NCI-H2081 treated with DMSO at 0.1 percent for 48 hours (cell line): Measurements from ENCODE around the gene LIN52.
A peak's percentile ranks its signal among the peaks of the same experiment; 100 is the strongest.

ENCODE experiments used
- DNase-seq: peaks from one replicate; lab custom pipeline; 2025; lab: John Stamatoyannopoulos, UW

The LIN52 gene, protein sequence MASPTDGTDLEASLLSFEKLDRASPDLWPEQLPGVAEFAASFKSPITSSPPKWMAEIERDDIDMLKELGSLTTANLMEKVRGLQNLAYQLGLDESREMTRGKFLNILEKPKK

DNA sequence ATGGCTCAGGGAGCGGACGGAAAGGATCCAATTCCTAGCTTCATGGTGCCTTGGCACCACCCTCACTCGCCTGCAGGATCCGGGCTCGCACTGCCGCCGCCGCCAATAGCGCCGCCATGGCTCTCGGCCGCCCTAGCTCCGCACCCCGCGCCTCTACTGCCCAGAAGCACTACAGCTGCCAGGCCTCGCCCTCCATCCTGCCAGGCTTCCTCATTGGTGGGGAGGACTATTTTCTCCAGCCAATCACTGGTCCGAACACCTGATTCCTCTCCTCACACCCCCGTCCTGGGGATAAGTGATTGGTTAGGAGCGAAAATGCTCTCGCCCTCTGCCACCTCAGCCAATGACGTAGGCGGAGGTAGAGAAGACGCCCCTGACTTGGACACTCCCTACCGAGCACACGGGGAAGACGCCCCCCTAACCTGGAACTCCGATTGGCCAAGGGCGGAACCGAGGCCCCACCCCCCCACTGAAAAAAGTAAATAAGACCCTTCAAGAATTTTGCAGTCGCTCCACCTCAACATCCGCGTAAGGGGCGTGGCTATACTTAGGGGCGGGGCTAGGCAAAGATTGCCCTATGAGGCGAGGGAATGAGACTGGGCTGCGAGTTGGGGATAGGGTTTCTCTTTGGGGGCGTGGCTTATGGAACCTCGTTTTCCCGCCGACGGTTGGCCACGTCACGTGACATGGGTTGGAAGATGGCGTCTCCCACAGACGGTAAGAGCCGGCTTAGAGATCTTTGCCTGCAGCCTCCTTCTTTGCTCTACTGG lies at the start of gene LIN52, which contains the start of gene ALDH6A1:
TSS of gene LIN52 (plus strand) at position 680 of the 770 bp plus-strand sequence. CDS start at position 699, 19 bp downstream.
TSS of gene ALDH6A1 (minus strand) at position 177 of the 770 bp plus-strand sequence. CDS start at position 118, 59 bp downstream.
- DNase-seq = peak; percentile 99

DNA sequence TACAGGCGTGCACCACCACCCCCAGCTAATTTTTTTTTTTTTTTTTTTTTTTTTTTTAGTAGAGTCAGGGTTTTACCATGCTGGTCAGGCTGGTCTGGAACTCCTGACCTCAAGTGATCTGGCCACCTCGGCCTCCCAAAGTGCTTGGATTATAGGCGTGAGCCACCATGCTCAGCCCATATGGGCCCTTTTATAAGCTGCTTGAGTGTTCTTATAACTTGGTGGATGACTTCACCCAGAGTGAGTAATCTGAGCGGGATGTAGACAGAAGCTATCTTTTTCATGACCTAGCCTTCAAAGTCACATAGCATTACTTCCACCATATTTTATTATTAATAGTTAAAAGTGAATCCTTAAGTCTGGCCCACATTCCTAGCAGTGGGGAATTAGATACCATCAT lies 49.2 kb upstream of the LIN52 start:
- DNase-seq = no peak

DNA sequence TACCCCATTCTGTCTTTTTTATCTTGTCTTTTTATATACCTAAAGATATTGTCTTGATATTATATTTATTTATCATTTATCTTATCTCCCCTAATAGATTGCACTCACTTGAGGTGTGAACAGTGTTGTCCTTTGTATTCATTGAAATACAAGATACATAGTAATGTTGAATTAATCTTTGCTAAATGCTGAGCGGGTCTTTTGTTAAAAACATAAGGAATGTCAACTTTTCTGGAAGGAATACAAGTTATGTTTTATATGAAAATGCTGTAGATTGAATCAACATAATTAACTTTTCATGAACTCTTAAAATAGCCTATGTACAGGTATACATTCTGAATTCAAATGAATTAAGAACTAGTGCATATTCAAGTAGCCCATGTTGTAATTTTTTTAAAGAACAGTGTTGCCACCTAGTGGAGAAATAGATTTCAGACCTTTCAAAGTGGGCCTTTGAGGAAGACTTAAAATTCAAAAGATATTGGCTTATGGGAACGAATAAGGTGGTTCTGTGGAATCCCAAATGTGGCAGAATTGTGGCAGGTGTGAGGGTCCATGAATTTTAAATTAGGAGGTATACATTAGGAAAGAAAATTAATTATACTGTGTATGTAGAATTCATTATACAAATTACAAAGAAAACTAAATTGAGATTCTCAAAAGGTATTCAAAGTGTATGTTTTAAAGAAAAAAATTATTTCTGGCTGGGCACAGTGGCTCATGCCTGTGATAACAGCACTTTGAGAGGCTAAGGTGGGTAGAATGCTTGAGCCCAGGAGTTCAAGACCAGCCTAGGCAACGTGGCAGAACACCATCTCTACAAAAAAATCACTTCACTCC lies 46.5 kb upstream of the LIN52 start:
- DNase-seq = peak; percentile 54

DNA sequence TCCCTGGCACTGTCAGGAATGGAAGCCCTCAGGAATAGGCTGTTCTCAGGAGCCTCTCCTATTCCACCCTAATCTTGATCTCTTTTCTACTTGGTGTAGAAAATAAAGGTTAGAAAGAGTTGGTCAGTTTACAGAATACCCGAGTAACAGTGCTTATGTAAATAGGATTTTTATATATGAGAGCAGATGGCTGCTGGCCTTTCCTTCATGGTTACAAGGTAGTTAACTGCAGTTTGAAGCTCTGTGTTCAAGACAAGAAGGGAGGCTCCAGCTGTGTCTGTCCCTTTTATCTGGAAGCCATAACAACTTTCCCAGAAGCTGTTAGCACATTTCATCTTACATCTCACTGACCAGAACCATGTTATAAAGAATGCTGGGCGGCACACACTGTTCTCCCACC lies 42.5 kb upstream of the LIN52 start:
- no peak for DNase-seq

DNA sequence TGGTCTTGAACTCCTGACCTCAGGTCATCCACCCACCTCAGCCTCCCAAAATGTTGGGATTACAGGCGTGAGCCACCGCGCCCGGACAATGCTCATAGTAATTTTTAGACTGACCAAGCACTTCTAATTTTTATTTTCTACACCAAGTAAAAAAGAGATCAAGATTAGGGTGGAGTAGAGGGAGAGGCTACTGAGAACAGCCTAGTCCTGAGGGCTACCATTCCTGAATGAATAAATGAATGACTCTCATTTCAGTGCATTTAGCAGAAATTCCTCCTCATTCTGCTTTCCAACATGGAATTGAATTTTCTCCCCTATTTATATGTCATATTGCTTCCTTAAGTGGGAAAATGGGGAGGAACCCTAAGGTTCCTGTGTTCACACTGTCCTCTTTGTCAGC lies 39.2 kb upstream of the LIN52 start:
- DNase-seq = no peak

DNA sequence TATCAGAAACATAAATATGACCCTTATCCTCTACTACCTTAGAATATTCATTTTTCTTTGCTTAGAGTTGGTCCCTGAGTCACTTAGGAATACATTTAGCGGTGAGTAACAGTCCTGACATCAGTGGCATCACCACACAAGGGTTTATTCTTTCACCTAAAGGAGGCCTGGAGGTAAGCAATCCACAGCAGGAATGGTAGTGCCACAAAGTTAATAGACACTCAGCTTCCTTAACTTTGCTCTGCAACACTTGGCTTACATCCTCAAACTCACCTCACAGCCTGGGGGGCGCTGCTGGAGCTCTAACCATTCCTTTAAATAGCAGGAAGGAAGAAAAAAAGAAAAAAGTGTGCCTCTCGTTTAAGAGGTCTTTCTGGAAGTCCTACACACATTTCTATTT lies 36.5 kb upstream of the LIN52 start:
- no peak for DNase-seq

DNA sequence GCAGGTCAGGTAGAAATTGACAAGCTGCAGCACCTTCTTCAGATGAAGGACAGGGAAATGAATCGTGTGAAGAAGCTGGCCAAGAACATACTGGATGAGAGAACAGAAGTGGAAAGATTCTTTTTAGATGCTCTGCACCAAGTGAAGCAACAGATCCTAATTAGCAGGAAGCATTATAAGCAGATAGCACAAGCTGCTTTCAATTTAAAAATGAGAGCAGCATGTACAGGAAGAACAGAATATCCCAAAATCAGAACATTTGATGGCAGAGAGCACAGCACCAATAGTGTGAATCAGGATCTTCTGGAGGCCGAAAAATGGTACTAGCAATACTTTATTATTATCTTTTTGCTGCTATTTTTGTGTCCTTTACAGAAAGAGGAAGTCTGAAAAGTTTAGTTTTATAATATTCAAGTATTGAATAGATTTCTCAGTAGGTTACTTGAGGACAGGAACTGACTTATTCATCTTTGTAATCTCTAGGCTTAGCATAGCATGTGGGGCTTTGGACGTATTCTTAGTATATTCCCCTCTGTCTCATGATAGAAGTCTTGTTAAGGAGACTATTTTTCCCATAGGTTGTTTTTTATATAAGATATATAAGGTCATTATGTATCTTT lies 34.8 kb upstream of the LIN52 start:
- no peak for DNase-seq

DNA sequence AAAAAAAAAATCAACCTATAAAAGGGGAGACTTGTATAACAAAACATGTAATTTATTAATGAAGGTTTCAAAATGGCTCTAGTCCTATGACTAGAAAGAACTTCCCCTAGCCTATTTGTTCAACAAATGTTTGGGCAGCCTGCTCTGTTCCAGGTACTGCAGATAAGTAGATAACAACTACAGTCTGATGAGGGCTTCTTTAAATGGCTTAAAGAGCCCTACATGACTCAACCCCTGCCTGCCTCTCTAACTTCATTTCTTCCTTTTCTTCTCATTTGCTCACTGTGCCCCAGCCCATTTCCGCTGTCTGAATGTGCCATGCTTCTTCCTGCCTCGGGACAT lies 22.0 kb upstream of the LIN52 start:
- no peak for DNase-seq

DNA sequence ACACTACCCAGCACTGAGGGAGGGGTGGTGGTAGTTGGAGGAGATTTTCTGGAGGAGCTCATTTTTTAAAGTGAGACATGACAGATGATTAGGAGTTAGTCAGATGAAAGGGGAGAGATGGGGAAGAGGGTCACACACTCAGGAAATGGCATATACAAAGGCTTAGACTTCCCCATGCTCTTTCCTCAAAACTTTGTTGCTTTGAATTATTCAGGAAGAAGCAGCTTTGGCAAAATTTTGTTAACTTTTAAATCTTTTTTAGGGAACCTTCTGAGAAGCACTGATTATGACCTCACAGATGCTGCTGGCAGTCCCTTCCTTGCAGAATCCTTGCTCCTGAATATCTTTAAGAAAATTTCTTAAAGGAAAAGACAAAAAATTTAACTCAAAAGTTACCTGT lies 20.3 kb upstream of the LIN52 start:
- DNase-seq = no peak

DNA sequence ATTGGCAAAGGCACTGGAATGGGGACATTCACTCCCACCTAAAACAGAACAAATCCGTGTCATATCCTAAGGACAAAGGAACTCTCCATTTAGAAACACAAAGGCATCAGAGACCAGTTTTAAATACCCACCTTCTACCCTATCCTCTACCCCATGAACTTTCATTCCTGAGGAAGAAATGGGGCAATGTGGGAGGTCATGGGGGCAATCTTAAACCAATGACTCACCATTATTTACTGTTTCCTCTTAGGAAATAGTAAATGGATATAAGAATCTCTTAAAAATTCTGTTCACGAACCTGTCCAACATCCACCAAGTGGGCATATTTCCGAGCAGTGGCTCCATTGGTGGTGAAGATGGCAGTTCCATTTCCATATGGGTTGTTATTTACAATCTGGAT lies 19.9 kb upstream of the LIN52 start:
- no peak for DNase-seq

DNA sequence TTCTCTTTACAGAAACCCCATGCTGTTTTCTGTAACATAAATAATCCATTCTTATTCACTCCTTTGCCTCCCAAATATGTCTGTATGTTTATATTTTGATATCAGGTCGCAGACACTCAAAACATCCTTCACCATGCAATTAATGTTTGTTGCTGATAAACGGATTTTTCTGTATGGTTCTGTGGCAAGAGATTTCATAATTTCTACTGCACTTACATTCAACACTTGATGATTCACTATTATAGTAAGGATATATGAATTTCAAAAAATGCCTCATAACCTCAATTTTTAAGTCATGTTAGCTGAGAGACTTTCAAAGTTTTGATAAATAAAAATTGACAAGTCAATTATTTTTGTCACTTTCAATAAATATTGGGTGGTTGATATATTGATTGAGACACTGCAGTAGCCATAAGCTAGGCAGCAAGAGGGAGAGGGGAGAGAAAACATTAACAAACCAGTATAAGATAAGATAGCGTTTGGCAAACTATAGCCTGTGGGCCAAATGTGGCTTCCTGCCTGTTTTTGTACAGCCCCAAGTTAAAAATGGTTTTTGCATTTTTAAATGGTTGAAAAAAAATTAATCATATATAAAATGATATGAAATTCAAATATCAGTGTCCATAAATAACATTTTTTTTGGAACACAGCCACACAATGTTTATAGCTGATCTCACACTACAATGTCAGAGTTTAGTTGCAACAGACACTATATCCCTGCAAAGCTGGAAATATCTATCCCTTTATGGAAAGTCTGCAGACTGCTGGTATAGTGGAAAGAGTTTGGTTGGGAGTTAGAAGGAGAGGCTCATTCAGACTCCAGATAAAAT lies 18.8 kb upstream of the LIN52 start:
- no peak for DNase-seq

DNA sequence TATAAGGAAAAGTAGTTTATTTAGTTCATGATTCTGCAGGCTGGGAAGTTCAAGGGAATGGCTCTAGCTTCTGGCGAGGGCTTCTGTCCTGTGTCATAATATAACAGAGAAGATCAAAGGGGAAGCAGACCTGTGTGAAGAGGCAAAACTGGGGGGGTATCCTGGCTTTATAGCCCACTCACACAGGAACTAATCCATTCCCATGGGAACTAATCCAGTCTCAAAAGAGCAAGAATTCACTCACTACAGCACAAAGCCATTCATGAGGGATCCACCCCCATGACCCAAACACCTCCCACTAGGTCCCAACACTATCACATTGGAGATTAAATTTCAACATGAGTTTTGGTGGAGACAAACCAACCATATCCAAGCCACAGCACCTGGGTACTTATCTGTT lies 7.4 kb upstream of the LIN52 start:
- DNase-seq = no peak

DNA sequence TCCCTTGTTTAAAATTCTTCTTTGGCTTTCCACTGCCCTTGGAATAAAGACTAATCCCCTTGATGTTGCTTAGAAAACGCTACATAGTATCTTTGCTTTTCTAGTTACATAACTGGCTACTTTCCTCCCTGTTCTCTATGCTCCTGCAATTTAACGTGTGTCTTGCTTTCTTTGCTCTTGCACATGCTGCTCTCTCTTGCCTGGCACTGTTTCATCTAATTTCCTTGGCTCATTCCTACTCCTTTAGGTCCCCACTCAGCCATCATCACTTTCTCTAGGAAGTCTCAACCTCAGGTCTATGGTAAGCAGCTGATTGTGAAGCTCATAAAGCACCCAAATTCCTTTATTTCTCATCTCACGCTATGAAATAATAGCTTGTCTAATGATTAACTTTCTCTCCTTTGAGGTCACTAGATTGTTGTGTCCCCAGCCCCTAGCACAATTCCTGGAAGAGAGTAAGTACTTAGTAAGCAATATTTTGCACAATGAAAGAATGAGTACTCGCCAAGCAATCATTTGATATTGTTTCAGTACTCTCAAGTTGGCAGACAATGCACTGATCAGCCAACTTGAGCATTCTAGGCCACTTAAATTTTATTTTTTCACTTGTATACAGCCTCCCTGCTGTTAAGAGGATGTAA lies 3.8 kb upstream of the LIN52 start:
- DNase-seq = no peak

DNA sequence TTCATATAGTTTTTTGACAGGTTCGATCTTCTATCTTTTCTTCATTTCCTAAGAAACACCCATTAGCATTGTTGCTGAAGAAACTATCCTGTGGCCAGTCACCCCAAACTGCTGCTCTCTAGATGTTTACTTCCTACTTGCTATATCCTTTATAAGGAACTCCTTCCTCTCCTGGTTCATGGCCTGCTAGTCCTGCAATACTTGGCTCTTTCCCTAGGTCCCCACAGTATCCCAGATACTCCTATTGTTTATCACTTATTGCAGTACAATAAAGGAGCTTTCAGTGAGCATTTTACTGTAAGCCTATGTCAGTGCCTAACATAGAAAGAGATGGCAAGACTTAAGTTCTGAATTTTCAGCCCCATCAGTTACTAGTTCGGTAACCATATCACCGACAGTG lies 3.3 kb upstream of the LIN52 start:
- no peak for DNase-seq

DNA sequence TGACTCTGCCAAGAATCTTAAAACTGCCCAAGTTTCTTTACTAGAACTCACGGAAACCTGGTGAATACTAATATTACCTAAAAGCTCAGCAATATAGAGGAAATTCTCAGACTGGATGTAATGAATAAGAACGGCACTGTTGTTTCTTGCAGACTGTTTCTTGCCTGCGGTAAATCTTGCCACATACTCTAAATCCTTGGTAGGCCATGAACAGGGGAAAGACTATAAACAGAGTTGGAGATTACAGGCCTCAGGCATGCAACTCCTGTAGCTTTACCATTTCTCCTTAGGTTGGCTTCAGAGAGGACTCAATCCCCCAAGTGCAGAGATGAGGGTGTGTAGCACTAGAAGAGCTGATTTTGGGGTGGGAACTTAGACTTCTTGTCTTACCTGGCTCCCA lies 1.6 kb upstream of the LIN52 start:
- no peak for DNase-seq

DNA sequence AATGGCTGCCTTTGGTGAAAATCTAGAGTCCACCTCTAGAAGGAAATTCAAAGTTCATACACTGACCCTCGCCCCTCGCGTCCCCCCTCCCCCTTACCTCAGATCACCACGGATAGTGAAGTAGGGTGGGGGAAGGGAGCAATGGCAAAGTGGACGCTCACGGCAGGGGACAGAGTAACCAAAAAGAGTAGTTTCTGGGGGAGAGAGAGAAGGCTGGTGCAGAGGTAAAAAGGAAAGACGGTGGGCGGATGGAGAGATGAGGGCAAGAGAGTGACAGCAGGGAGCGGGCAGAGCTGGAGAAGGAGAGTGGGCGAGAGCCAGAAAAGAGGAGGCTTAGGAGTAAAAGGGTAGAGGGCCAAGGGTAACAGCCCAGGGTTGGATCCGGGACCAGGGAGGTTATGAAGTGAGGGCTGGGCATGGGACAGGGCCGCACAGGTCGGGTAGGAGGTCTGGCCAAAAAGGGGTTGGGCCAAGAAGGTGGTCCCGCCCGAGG lies 926 bp upstream of the LIN52 start:
- no peak for DNase-seq

DNA sequence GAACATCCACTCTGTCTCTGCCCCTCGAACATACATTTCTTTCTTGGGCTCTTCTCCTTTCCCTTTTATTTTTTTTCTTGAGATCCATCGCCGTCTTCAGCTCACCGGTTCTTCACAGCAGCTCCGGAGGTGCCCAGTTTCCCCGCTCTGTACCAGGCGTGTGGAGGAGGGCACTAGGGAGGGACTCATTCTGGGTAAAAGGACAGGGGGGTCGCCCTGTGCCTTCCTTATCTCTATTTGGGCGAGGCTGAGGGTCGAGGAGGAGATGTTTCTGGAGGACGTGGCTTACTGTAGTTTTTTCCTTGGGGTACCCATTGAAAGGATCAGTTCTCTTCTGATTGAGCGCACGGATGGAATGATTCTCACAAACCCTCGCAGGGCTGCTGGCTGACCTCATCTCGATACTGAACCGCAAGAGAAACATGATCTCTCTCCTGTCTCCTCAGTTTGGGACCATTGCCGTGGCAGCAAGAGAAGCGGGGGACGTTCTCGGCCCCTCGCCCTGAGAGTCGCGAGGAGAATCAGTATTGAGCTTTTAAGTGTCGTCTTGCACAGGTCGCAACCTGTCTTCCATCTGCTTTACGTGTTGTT lies 386 bp downstream of the LIN52 start:
- DNase-seq = no peak

DNA sequence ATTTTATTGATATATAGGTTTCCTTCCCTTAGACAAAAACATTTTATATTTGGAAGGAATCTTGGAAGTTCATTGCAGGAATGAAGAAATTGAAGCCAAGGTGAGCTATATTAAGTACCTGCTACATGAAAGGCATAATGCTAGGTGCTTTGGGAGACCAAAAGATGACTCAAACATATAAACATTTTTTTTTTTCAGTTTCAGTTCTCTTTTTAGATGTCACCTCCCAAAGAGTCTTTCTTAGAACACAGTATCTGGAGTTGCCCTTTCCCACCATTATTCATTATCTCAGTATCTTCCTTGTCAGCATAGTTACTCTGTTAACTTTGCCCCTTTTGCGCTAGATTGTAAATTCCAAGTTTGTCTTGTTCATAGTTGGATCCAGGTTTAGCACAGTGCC lies 1.1 kb downstream of the LIN52 start:
- no peak for DNase-seq

DNA sequence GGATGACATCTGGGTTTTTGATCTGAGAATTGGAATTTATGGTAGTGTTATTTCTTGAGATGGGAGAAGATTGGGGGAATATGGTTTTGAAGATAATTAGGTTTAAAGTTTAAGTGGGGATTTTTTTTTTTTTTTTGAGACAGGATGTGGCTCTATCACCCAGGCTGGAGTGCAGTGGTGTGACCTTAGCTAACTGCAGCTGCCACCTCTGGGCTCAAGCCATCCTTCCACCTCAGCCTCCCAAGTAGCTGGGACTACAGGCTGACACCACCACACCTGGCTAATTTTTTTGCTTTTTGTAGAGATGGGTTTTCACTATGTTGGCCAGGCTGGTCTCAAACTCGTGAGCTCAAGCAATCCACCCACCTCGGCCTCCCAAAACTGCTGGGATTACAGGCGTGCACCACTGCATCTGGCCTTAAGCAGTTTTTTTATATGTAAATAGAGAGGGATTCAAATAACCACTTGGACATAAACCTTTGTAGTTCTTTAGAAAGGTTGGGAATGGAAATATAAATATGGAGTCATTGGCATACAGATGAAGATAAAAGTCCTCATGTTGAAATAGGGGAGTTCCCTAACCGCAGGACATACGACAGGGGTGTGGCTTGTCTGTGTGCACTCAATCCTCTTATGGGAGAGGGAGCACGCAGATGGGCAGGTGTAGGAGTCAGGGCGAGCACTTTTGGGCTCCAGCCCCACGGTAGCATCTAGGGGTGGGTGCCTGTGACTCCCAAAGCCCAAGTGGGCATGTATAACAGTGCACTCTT lies 4.7 kb downstream of the LIN52 start:
- no peak for DNase-seq

DNA sequence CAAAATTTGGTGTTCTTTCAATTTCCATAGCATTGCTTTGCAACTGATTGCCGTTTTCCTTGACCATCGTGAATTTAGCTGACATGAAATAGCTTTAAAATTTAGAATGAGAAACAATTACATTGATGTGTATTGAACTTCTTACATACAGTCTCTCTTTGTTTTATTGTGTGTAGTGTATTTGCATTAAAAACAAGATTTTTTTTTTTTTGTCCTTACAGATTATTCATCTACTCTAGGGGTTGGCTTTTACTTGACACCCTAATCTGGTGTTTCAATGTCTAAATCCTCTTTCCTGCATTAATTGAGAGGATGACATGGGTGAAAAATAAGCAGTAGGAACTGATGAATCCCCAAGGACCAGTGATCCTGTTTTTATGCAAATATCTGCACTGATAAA lies 20.6 kb downstream of the LIN52 start:
- DNase-seq = no peak
